Testis (tissue), 2 donors: ENCODE data around the gene APAF1.

Experiments used
- POLR2A ChIP-seq: fragments of 450-650 bp; IDR thresholded peaks from one replicate; pipeline ENCODE4 v1.6.1; 2017; ENCODE audit warnings: antibody characterized with exemption, mild to moderate bottlenecking, moderate library complexity
- TF ChIP-seq, protein P1 (sequence below), 3 experiments: fragments of 450-650 bp in 2 of 3; fragments of 200-600 bp in 1 of 3; sonication (generic) in 1 of 3; IDR thresholded peaks; one replicate each; pipeline ENCODE4 v1.5.1; 2016 to 2019; ENCODE audit warnings: antibody characterized with exemption in 3 of 3, mild to moderate bottlenecking in 2 of 3, moderate library complexity in 1 of 3

DNA sequence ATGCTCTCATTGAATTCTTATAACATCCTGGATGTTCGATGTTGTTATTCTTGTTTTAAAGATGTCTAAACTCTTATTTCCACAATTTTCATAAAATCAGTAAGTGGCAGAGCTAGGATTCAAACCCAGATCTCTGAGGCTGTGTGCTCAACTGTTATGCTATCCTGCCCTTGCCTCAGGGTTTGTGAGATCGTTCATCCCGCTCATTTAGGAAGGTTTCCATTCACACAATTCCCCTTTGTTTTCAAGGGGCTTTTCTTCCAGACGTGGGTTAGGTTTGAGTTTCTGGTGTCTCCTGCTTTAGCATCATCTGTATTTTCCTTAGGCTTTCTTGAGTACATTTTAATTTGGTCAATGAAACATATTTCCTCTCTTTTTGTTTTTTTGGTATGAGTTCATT, 69.3 kb downstream of the APAF1 start:
- TF ChIP-seq POLR2A, result no peak
- TF ChIP-seq, protein P1, sequence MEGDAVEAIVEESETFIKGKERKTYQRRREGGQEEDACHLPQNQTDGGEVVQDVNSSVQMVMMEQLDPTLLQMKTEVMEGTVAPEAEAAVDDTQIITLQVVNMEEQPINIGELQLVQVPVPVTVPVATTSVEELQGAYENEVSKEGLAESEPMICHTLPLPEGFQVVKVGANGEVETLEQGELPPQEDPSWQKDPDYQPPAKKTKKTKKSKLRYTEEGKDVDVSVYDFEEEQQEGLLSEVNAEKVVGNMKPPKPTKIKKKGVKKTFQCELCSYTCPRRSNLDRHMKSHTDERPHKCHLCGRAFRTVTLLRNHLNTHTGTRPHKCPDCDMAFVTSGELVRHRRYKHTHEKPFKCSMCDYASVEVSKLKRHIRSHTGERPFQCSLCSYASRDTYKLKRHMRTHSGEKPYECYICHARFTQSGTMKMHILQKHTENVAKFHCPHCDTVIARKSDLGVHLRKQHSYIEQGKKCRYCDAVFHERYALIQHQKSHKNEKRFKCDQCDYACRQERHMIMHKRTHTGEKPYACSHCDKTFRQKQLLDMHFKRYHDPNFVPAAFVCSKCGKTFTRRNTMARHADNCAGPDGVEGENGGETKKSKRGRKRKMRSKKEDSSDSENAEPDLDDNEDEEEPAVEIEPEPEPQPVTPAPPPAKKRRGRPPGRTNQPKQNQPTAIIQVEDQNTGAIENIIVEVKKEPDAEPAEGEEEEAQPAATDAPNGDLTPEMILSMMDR (IDR thresholded peaks at IDR 0.05), result no peak
